HG03520 (cell line): ENCODE results near the gene SPIRE1.
"Not testable (repeated sequence)": the region's sequence is repeated elsewhere in the genome, so short reads cannot be mapped to it uniquely, and the experiment has no call there.

Source experiments
- ATAC-seq: cut with Tn5 transposase; IDR thresholded peaks from one replicate; pipeline ENCODE4 v1.9.1; 2021; ENCODE audit warnings: mild to moderate bottlenecking, moderate library complexity; ENCODE audit not compliant: unreplicated experiment

SPIRE1 gene

DNA sequence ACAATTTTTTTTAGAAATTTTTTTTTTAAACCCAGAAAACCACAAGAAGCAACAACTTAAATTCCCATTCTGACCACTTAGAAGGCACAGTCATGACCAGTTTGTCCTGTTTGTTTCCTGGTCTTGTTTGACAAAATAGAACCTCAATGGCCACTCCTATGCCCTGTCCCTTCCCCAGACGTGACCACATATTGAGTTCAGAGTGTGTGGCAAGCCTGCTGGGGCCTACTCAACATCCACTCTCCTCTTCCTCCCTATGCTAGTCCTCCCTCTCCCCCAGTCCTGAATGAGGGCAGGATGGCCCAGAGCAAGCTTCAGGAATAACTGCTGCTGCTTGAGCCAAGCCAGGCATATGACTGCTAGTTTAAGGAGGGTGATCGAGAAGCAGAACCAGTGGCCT, 160.6 kb downstream of the SPIRE1 start:
- no peak for ATAC-seq

DNA sequence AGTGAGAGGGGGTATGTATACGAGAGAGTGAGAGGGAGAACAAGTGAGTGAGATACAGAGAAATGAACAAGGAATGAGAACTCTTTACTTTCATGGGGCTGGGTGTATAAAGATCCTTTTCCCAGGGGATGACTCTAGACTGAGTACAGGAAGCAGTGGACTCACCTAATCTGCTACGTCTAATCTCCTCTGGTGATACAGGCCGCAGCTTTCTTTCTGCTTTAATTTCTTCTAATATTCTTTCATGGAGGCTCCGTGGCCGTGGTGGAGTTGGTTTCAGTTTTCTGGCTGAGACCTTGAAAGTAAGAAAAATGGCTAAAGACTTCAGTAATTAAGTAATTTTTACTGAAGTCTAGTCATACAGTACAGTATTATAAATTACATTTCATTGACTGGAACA, 165.0 kb downstream of the SPIRE1 start:
- no peak for ATAC-seq

DNA sequence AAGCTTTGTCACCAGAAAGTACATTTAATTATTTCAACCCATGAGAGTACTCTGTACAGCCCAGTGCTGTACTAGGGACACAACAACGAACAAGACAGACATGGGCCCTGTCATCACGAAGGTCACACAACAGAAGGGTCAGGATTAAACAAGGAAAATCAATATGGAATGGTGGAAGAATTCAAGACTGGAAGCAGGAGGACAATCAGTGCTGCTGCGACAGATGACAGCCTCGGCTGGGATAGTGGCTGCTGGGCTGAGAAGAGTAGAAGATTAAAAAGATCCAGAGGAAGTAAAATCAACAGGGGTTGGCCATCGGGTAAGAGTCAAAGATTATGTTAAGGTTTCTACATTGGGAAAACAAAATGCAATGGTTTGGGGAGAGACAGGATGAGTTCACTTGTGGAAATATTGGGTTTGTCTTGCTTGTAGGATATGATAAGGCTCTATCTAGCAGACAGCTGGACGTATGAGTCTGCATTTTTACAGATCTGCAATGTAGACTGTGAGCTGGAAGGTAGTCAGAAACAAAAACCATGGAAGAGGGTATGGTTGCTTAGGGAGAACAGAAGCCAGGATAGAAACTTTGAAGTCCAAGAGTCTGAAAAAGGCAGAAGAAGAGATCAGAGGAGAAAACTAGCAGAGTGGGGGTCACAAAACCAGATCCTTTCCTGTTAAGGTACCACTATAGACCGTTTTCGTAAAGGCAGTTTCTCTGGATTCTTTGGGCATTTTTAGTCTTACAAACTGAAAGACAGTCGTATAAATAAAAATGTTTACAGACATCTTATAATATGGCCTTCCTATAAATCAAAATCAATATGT, 166.1 kb downstream of the SPIRE1 start:
- ATAC-seq: no peak

DNA sequence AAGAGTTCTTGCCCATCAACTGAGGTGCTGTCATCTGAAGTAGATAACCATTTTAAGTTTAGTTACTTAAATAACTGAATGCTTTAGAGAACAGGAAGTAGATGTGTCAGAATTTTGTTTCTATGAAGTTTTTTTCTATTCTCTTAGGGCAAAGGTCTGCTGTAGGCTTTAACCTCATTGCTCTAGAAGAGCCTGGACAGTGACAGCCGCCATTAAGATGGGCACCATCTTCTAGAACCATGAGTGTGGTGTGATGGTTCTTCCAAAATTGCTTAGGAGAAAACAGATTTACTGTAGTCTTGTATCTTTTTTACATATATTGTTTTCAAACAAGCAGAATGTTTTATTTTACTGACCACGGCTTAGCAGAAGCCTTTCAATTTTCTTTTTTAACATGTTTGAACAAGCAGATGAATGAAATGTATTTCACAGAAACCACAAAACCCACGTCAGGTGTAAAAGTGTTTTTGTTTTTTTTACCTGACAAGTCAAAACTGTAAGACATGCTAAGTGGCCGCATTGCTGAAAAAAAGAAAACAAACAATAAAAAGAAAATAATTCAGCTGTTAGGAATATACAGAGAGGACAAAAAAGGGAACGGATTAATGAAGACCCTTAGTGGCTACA, 172.3 kb downstream of the SPIRE1 start:
- no peak for ATAC-seq

DNA sequence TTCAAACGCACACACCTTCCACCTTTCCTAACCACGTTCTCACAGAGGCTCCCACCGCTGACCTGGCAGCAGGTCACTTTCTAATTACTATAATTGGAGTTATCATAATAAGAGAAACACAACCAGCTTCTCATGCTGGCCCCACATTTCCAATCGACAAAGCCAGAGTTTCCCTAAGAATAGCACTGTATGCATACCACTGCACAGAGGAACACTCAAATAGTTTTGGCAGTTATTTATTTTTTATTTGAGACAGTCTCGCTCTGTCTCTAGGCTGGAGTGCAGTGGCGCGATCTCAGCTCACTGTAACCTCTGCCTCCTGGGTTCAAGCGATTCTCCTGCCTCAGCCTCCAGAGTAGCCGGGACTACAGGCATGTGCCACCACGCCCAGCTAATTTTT, 176.0 kb downstream of the SPIRE1 start:
- ATAC-seq: not testable (repeated sequence)

DNA sequence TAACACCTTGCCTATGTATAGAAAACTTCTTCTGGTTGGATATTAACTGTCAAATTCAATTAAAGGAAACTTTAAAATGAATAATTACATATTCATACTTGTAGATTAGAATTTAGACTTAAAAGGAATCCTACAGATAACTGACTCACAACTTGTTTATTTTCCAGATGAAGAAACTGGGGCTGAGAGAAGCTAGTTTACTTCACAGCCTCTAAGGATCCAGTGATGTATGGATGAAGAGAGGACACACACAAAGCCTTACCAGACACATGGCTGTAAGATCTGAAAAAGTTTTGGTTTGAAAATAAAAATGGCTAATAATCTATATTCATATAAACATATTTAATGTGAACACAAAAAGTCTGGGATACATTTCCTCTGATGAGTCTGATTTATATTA, 177.9 kb downstream of the SPIRE1 start:
- no peak for ATAC-seq

DNA sequence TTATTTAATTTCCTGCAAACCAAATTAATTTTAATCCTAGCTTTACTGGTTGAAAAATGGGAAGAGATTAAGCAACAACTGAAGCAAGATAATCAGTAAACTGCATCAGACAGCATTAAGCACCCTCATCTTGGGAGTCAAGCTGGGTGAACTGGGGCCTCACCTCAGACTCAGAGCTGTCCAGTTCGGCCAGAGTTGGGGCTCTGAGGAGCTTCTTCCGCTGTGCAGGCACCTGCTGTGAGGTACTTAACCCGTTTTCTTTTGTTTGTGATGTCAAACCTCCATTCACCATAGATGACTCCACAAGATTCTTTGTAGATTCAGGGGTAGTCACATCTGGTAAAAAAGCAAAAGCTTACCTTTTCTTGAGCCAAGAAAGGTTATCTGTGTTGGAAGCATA, 178.4 kb downstream of the SPIRE1 start:
- ATAC-seq: no peak

DNA sequence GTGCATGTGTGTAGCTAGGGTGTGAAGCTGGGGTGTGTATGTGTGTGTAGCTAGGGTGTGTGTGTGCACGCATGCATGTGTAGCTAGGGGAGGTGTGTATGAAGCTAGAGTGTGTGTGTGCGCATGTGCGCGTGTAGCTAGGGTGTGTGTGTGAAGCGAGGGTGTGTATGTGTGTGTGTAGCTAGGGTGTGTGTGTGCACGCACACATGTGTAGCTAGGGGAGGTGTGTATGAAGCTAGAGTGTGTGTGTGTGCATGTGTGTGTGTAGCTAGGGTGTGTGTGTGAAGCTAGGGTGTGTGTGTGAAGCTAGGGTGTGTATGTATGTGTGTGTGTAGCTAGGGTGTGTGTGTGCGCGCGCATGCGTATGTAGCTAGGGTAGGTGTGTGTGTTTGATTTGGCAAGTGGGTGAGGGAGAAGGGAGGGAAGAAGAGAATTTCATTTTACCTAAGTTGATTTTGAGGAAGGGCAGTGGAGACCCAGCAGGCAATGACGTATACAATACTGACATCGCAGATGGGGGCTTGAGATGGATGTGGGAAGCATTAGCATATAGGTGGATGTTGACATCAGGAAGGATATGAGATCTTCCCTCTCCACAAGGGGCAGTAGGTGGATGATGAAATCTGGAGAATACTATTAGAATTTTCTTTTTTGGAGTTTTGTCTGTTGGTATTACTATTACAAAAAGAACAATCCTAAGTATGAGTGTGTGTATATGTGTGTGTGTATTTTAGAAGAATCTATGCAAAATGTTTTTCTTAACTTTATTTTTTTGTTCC, 179.4 kb downstream of the SPIRE1 start:
- no peak for ATAC-seq

DNA sequence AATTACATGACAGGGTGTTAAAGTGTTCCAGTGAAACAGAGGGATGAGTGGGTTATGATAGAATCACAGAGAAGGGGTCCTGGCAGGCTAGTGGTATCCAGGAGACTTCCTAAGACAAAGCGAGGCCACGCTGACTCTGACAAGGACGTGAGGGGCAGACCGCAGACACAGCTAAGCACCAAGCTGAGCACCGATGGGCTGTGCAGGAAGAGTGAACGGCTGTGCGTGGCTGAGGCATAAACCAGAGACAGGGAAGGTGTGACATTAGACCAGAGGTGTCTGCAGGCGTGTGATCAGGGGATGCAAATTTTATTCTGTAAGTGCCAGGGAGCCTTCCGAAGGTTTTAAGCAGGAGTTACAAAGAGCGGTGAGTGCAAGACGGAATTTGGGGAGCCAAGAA, 180.3 kb downstream of the SPIRE1 start:
- ATAC-seq: no peak

DNA sequence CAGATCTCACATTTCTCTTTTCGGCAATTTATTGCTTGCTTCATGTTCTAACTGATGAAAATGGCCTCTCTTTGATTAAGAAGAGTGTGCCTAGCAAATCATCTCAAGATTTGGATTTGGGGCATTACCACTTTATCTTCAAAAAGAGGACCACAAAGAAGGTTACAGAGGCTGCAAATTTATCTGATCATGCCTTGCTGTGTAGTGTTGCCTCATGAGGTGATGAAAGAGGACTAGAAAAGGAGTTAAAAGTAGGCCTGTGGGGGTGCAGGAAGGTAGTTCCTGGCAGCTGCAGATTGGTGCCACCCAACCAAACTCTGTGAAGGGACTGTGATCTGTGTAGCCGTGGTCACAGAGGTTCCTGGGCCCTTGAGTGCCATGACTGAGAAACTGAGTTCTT, 181.0 kb downstream of the SPIRE1 start:
- no peak for ATAC-seq

DNA sequence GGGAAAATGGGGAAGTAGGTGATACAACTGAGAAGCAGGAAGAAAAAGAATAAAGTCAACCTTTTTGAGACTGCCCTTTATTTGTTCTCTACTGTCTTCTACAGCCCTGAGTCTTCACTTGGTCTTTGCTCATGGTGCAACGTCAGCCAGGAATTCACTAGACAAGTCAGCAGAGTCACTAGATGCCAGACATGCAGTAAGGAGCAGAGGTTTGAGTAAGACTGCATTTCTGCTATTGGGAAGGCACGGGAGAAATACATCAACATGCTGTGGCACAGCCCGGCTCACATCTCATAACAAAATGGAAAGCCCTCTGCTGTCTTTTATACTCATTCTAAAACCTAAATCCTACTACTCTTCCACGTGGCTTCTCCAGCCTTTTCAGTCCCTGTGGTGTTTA, 183.0 kb downstream of the SPIRE1 start:
- ATAC-seq: no peak

DNA sequence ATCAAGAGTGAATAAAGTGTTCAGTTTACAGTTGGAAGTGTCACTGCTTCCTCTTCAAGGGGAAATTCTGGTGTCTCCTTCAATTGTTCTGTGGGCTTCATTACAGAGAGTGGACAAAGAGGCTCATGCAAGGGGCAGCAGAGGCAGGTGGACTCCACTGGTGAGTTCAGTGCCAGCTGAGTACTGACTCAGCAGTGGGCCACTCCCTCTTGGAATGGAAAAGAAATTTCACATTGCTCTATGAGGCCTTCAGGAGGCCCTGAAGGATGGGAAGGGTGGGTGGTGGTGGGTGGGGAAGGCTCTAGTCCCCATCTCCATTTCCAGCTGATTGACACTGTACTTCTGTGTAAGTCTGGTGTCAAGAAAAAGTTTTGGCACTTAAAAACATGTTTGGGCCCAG, 183.8 kb downstream of the SPIRE1 start:
- ATAC-seq: no peak

DNA sequence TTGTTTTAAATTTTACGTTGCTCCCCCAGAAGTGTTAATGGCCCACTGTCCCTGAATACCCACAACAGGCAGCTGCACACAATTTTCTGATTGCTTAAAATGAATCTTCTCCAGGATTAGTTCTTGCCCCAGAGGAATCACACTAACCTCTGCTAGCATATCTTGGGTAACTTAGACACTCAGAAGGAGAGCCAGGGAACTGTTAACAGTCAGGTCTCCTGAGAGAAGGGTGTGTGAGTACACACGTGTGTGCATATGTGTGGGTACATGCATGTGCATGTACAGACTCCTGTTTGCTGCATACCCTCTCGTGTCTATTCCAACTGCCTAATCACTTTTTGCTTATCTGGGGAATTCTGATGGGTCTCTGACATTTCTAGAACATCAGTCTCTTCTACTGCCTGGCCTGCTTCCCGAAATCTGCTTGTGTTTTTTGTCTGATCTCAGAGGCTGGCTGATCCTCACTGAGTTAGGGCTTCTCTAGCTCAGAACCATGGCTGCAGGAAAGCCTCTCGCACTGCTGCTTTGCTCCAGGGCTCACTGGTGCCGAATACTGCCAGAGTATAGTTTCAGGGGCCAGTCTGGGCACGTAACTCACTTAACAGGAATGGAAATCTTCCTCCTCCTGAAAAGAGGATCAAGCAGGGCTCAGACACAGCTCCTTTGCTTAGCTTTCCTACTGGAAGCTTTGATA, 187.4 kb downstream of the SPIRE1 start:
- no peak for ATAC-seq

DNA sequence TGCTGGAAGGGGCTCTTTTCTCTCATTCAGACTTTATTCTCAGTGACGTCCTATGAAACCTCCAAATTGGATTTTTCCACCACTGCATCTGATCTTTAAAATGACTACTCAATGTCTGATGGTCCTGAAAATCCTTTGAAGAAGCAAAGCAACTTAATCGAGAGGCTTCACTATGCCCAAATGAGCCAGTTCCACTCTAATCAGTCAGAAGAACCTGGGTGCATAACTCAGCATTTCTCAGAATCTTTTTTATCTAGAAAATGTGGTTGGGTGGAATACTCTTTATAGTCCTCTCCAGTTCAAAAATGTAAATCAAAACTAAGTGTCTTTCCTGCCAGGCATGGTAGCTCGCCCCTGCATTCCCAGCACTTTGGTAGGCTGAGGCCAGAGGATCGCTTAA, 189.5 kb downstream of the SPIRE1 start:
- ATAC-seq: no peak

DNA sequence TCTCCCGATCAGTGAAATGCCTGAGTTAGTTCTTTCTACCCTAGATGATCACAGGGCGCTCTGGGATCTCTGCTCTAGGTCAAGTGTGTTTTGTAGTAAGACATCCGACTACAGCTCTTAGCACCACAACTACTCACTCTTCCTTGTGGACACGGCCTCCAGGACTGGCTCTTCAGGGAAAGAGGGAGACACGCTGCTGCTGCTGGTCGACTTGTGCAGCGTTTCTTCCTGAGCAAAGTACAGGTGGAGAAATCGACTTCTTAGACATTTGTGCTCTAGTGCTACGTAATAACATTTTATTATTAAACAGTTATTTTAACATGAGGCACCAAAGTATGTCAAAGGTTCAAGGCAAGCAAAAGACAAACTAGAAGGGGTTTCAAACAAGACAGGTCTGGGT, 193.2 kb downstream of the SPIRE1 start:
- ATAC-seq: no peak

DNA sequence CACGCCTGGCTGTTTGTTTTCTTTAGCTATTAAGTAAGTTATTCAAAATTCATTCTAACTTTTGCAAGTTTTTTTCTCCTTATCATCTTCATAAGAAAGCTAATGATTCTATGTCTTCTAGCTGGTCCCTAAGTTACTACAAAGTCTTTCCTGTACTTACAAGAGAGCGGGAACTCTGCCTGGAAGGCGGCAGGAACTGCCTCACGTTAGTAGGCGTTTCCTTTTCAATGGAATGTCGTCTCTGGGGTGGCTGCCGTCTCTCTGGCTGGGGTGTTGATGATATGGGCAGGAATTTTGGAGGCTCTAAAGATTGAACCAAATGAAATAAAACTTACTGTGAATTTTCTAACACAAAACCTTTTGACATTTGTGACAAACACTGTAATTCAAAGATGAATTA, 194.7 kb downstream of the SPIRE1 start:
- no peak for ATAC-seq

DNA sequence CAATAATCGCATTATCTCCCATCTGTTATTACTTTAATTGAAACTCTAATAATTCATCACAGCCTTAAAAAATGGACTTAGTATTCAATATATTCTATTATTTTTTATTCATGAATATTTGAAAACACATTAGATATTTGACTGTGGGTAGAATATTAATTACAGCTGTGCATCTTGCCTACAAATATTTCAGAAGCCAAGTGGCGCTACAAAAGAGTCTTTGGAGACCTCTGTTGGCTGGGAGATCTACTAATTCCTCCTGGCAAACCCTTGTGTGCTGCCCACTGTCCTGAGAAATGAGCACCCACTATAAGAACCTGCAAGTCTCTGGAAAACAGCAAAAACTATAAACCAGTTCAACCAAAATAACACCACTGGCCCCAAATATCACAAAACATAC, 195.7 kb downstream of the SPIRE1 start:
- ATAC-seq: no peak

DNA sequence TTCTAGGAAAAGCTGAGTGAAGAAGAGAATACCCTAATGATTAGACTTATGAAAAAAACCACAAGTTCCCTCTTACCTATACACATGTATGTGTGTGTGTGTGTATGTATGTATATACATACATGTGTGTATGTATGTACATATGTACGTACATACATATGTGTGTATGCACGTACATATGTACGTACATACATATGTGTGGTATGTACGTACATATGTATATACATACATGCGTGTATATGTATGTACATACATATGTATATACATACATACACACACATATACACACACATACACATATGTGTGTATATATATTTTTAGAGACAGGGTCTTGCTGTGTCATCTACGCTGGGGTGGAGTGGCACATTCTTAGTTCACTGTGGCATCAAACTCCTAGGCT, 196.6 kb downstream of the SPIRE1 start:
- ATAC-seq: no peak

DNA sequence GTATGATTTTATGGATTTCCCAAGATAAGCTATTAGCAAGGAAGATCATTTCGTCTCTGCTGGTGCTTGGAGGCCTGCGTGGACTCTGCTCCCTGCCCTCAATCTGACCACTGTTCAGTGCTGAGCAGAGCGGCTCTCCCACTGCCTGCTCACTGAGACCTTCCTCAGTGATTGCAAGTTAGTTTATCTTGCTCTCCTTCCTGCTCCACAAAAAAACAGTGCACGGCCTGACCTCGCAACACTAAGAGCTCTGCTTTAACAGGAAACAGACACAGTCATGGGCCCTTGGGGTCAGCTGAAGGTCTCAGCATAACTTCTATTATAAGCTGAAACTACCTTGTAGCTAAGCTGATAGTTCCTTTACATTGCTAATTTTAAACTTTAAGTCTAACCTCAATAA, 197.0 kb downstream of the SPIRE1 start:
- no peak for ATAC-seq

DNA sequence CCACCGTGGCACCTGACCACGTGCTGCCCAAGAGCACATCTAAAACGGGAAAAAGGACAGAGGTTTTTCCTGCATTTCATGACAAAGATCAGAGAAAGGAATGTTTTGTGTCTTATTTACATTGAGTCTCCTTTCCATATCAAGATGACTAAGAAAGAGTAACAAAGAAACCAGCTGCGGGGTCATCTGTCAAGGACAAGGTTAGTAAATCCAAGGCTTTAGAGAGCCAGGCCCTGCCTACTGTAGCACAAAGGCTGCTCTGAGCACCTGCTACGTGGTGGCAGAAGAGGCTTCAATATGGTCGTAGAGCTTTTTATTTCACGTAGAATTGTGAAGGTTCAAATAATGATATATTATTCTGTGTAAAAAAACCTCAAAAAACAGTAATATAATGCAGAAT, 199.1 kb downstream of the SPIRE1 start:
- no peak for ATAC-seq

DNA sequence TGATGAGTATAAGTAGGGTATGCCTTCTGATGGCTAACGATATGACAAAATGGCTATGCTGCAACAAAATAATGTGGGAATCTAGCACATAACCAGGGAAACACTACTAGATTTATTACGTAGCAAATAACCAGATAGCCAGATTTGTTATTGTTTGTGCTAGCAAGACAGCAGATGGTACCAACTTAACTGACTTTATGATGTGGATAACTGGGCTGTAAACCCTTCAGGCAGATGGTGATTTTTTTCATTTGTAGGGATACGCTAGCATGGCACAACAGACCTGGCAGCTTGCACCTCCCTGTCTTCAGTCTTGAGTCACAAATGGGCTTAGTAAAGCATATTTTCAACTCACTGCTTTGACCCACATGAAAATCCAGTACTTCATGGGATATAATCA, 201.5 kb downstream of the SPIRE1 start:
- no peak for ATAC-seq
